HG02798 (cell line): ENCODE results near the gene SRGAP2C.
"Not testable (repeated sequence)": the region's sequence is repeated elsewhere in the genome, so short reads cannot be mapped to it uniquely, and the experiment has no call there.

Experiments
- ATAC-seq: cut with Tn5 transposase; IDR thresholded peaks from one replicate; pipeline ENCODE4 v1.9.1; 2021; ENCODE audit warnings: mild to moderate bottlenecking; ENCODE audit not compliant: unreplicated experiment, poor library complexity

Gene SRGAP2C

GRCh38 chr1:121317491-121318468 lies 133.0 kb downstream of the SRGAP2C start:
- not testable (repeated sequence) for ATAC-seq

- not testable (repeated sequence) for ATAC-seq
Measured at GRCh38 chr1:121318687-121319086, 133.9 kb downstream of the SRGAP2C start.

GRCh38 chr1:121321660-121322059 lies 136.9 kb downstream of the SRGAP2C start:
- not testable (repeated sequence) for ATAC-seq

GRCh38 chr1:121324726-121325125 lies 140.0 kb downstream of the SRGAP2C start:
- ATAC-seq, result not testable (repeated sequence)

- ATAC-seq, result not testable (repeated sequence)
Measured at GRCh38 chr1:121332141-121332540, 147.4 kb downstream of the SRGAP2C start.

GRCh38 chr1:121332599-121333562 lies 148.1 kb downstream of the SRGAP2C start:
- ATAC-seq, result not testable (repeated sequence)

GRCh38 chr1:121337958-121338357 lies 153.2 kb downstream of the SRGAP2C start:
- ATAC-seq, result peak; percentile 60

- peak; percentile 72 for ATAC-seq
Measured at GRCh38 chr1:121339611-121340010, 154.8 kb downstream of the SRGAP2C start.

GRCh38 chr1:121343311-121343906 lies 158.6 kb downstream of the SRGAP2C start:
- ATAC-seq, result not testable (repeated sequence)

GRCh38 chr1:121344355-121344754 lies 159.6 kb downstream of the SRGAP2C start:
- ATAC-seq, result not testable (repeated sequence)

GRCh38 chr1:121346654-121347053 lies 161.9 kb downstream of the SRGAP2C start:
- not testable (repeated sequence) for ATAC-seq

- ATAC-seq, result not testable (repeated sequence)
Measured at GRCh38 chr1:121347476-121347875, 162.7 kb downstream of the SRGAP2C start.

- not testable (repeated sequence) for ATAC-seq
Measured at GRCh38 chr1:121348115-121348514, 163.3 kb downstream of the SRGAP2C start.

- not testable (repeated sequence) for ATAC-seq
Measured at GRCh38 chr1:121349332-121349967, 164.7 kb downstream of the SRGAP2C start.

GRCh38 chr1:121355711-121356420 lies 171.1 kb downstream of the SRGAP2C start:
- ATAC-seq, result not testable (repeated sequence)

- not testable (repeated sequence) for ATAC-seq
Measured at GRCh38 chr1:121356819-121357218, 172.0 kb downstream of the SRGAP2C start.

GRCh38 chr1:121360531-121360930 lies 175.8 kb downstream of the SRGAP2C start:
- ATAC-seq, result not testable (repeated sequence)

- not testable (repeated sequence) for ATAC-seq
Measured at GRCh38 chr1:121361451-121362233, 176.9 kb downstream of the SRGAP2C start.
